ENCODE results near the gene PURB. TPM values are rescaled to one million over a fixed set of nuclear protein-coding genes. Genes with fewer than 3 reads are reported as not detected.

Gene PURB
- total and polyA plus RNA-seq, 10 of the 15 experiments (the other 5 are each of a cell fraction or from before 2014, with no cell fraction given), result 0.77 to 18.6 (median 8.9) TPM

DNA sequence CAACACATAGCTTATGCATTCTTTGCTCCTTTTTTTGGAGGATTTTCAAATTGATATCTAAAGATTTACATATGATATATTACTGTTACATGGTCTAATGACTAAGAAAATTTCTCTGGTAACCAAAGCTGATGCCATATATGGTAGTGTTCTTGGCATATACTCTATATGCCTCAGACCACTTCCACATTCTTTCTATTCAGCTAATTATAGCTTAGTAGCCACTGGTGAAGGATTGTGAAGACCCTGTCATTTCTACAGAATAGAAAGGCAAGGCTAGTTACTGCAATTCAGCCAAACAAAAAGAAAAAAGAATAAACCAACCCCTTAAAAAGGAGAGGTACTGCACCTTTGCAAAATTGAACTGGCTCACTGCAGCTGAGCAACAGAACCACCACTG, 3.7 kb downstream of the PURB start (continued):
- TF ChIP-seq, protein P1, sequence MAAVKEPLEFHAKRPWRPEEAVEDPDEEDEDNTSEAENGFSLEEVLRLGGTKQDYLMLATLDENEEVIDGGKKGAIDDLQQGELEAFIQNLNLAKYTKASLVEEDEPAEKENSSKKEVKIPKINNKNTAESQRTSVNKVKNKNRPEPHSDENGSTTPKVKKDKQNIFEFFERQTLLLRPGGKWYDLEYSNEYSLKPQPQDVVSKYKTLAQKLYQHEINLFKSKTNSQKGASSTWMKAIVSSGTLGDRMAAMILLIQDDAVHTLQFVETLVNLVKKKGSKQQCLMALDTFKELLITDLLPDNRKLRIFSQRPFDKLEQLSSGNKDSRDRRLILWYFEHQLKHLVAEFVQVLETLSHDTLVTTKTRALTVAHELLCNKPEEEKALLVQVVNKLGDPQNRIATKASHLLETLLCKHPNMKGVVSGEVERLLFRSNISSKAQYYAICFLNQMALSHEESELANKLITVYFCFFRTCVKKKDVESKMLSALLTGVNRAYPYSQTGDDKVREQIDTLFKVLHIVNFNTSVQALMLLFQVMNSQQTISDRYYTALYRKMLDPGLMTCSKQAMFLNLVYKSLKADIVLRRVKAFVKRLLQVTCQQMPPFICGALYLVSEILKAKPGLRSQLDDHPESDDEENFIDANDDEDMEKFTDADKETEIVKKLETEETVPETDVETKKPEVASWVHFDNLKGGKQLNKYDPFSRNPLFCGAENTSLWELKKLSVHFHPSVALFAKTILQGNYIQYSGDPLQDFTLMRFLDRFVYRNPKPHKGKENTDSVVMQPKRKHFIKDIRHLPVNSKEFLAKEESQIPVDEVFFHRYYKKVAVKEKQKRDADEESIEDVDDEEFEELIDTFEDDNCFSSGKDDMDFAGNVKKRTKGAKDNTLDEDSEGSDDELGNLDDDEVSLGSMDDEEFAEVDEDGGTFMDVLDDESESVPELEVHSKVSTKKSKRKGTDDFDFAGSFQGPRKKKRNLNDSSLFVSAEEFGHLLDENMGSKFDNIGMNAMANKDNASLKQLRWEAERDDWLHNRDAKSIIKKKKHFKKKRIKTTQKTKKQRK (IDR thresholded peaks at IDR 0.05; ENCODE audit: low read depth, low read length), result no peak
- TF ChIP-seq KLF5 (IDR thresholded peaks at IDR 0.05; ENCODE audit: partially characterized antibody), result no peak
- TF ChIP-seq TAF1 (IDR thresholded peaks at IDR 0.05; ENCODE audit: borderline replicate concordance, low read depth, low read length), result no peak
- no peak for TF ChIP-seq HCFC1 (IDR thresholded peaks at IDR 0.05; ENCODE audit: low read length)
- TF ChIP-seq MYB (IDR thresholded peaks at IDR 0.05; ENCODE audit: borderline replicate concordance, low read depth, low read length), result no peak
- TF ChIP-seq CHD2 (IDR thresholded peaks at IDR 0.05; ENCODE audit: borderline replicate concordance, low read depth, low read length), result no peak
- no peak for TF ChIP-seq LARP7 (IDR thresholded peaks at IDR 0.05)
- TF ChIP-seq MXI1 (IDR thresholded peaks at IDR 0.05; ENCODE audit: low read depth, low read length), result no peak
- TF ChIP-seq, protein P2, sequence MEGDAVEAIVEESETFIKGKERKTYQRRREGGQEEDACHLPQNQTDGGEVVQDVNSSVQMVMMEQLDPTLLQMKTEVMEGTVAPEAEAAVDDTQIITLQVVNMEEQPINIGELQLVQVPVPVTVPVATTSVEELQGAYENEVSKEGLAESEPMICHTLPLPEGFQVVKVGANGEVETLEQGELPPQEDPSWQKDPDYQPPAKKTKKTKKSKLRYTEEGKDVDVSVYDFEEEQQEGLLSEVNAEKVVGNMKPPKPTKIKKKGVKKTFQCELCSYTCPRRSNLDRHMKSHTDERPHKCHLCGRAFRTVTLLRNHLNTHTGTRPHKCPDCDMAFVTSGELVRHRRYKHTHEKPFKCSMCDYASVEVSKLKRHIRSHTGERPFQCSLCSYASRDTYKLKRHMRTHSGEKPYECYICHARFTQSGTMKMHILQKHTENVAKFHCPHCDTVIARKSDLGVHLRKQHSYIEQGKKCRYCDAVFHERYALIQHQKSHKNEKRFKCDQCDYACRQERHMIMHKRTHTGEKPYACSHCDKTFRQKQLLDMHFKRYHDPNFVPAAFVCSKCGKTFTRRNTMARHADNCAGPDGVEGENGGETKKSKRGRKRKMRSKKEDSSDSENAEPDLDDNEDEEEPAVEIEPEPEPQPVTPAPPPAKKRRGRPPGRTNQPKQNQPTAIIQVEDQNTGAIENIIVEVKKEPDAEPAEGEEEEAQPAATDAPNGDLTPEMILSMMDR (IDR thresholded peaks at IDR 0.05 in 2 of 3, conservative IDR thresholded peaks at IDR 0.05 in 1 of 3; ENCODE audit: control insufficient read depth in 2 of 3, extremely low read depth in 1 of 3, insufficient read depth in 1 of 3, low read depth in 3 of 3, low read length in 3 of 3), result no peak
- TF ChIP-seq NR2F1 (conservative IDR thresholded peaks at IDR 0.05), result no peak
- TF ChIP-seq EGR1 (IDR thresholded peaks at IDR 0.05; ENCODE audit: borderline replicate concordance in 1 of 2, low read depth in 2 of 2, low read length in 2 of 2), result no peak
- TF ChIP-seq, protein P3, sequence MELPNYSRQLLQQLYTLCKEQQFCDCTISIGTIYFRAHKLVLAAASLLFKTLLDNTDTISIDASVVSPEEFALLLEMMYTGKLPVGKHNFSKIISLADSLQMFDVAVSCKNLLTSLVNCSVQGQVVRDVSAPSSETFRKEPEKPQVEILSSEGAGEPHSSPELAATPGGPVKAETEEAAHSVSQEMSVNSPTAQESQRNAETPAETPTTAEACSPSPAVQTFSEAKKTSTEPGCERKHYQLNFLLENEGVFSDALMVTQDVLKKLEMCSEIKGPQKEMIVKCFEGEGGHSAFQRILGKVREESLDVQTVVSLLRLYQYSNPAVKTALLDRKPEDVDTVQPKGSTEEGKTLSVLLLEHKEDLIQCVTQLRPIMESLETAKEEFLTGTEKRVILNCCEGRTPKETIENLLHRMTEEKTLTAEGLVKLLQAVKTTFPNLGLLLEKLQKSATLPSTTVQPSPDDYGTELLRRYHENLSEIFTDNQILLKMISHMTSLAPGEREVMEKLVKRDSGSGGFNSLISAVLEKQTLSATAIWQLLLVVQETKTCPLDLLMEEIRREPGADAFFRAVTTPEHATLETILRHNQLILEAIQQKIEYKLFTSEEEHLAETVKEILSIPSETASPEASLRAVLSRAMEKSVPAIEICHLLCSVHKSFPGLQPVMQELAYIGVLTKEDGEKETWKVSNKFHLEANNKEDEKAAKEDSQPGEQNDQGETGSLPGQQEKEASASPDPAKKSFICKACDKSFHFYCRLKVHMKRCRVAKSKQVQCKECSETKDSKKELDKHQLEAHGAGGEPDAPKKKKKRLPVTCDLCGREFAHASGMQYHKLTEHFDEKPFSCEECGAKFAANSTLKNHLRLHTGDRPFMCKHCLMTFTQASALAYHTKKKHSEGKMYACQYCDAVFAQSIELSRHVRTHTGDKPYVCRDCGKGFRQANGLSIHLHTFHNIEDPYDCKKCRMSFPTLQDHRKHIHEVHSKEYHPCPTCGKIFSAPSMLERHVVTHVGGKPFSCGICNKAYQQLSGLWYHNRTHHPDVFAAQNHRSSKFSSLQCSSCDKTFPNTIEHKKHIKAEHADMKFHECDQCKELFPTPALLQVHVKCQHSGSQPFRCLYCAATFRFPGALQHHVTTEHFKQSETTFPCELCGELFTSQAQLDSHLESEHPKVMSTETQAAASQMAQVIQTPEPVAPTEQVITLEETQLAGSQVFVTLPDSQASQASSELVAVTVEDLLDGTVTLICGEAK (IDR thresholded peaks at IDR 0.05; ENCODE audit: borderline replicate concordance), result no peak
- no peak for TF ChIP-seq NBN (IDR thresholded peaks at IDR 0.05)
- TF ChIP-seq, protein P4, sequence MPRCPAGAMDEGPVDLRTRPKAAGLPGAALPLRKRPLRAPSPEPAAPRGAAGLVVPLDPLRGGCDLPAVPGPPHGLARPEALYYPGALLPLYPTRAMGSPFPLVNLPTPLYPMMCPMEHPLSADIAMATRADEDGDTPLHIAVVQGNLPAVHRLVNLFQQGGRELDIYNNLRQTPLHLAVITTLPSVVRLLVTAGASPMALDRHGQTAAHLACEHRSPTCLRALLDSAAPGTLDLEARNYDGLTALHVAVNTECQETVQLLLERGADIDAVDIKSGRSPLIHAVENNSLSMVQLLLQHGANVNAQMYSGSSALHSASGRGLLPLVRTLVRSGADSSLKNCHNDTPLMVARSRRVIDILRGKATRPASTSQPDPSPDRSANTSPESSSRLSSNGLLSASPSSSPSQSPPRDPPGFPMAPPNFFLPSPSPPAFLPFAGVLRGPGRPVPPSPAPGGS (IDR thresholded peaks at IDR 0.05; ENCODE audit: borderline replicate concordance, insufficient read depth, low read depth, low read length, poor library complexity, severe bottlenecking), result no peak
- no peak for TF ChIP-seq ZNF207 (IDR thresholded peaks at IDR 0.05; ENCODE audit: borderline replicate concordance)
- TF ChIP-seq HDAC2 (IDR thresholded peaks at IDR 0.05), result no peak
- TF ChIP-seq IKZF1 (conservative IDR thresholded peaks at IDR 0.05), result no peak
- TF ChIP-seq RAD21 (IDR thresholded peaks at IDR 0.05; ENCODE audit: insufficient read depth, low read depth, low read length), result no peak
- TF ChIP-seq SIX5 (IDR thresholded peaks at IDR 0.05; ENCODE audit: low read depth, low read length, severe bottlenecking), result no peak
- peak; percentile 67; the same call in 1 of the 2 replicates for TF ChIP-seq POLR2AphosphoS5 (IDR thresholded peaks at IDR 0.05; ENCODE audit: low read length)
- TF ChIP-seq SMC3 (IDR thresholded peaks at IDR 0.05; ENCODE audit: borderline replicate concordance, low read length), result no peak
